Kidney tubule cell (primary cell): Measurements from ENCODE around the gene ADAM8.
"Not testable (repeated sequence)": the region's sequence is repeated elsewhere in the genome, so short reads cannot be mapped to it uniquely, and the experiment has no call there.

ENCODE experiments used
- DNase-seq: peaks from one replicate; pipeline ENCODE4 v3.0.0-alpha.2; 2018; ENCODE audit warnings: low spot score

Gene ADAM8

GRCh38 chr10:133249975-133250754 lies 26.5 kb downstream of the ADAM8 start:
- DNase-seq = no peak

GRCh38 chr10:133249094-133249780 lies 27.4 kb downstream of the ADAM8 start:
- no peak for DNase-seq

GRCh38 chr10:133248334-133248715 lies 28.3 kb downstream of the ADAM8 start:
- no peak for DNase-seq

GRCh38 chr10:133247681-133248333 lies 28.9 kb downstream of the ADAM8 start:
- no peak for DNase-seq

- DNase-seq = no peak
Observed at GRCh38 chr10:133246236-133246626, 30.4 kb downstream of the ADAM8 start.

- DNase-seq = no peak
Observed at GRCh38 chr10:133245439-133246235, 31.0 kb downstream of the ADAM8 start.

GRCh38 chr10:133243593-133243992 lies 33.1 kb downstream of the ADAM8 start:
- DNase-seq = no peak

GRCh38 chr10:133242611-133243356 lies 33.9 kb downstream of the ADAM8 start:
- DNase-seq = no peak

GRCh38 chr10:133241501-133242205 lies 35.0 kb downstream of the ADAM8 start:
- no peak for DNase-seq

- DNase-seq = no peak
Observed at GRCh38 chr10:133239990-133240389, 36.7 kb downstream of the ADAM8 start.

- no peak for DNase-seq
Observed at GRCh38 chr10:133238466-133238804, 38.2 kb downstream of the ADAM8 start.

GRCh38 chr10:133237588-133238465 lies 38.8 kb downstream of the ADAM8 start, which contains the start of gene VENTX:
TSS of gene VENTX (plus strand) at chr10:133237855. CDS start at chr10:133237915, 60 bp downstream.
- no peak for DNase-seq

- no peak for DNase-seq
Observed at GRCh38 chr10:133237241-133237587, 39.5 kb downstream of the ADAM8 start.

GRCh38 chr10:133236401-133237240 lies 40.0 kb downstream of the ADAM8 start:
- DNase-seq = no peak

GRCh38 chr10:133235932-133236331 lies 40.7 kb downstream of the ADAM8 start:
- no peak for DNase-seq

- no peak for DNase-seq
Observed at GRCh38 chr10:133235265-133235855, 41.3 kb downstream of the ADAM8 start.

- not testable (repeated sequence) for DNase-seq
Observed at GRCh38 chr10:133234796-133235195, 41.9 kb downstream of the ADAM8 start.

GRCh38 chr10:133231946-133232574 lies 44.6 kb downstream of the ADAM8 start:
- DNase-seq = no peak
